Right lung (tissue), 5 donors: ENCODE measurements around the gene CUEDC2. TPM values are rescaled to one million over a fixed set of nuclear protein-coding genes. Genes with fewer than 3 reads are reported as not detected.
"Not testable (repeated sequence)": the region's sequence is repeated elsewhere in the genome, so short reads cannot be mapped to it uniquely, and the experiment has no call there.

ENCODE experiments used
- DNase-seq, 2 donors: peaks; one replicate each; pipeline ENCODE4 v3.0.0-alpha.2; 2013
- polyA plus RNA-seq, 5 donors: library from polyadenylated mRNA; unstranded; fragments of 120-200 nt; gene quantifications; one replicate each; pipeline versions ENCODE4 v1.2.1 to v1.2.3, GENCODE V29; 2013; ENCODE audit warnings: inconsistent platforms in 1 of 5, low replicate concordance in 1 of 5; ENCODE audit not compliant: insufficient read length in 5 of 5, insufficient read depth in 1 of 5

Gene CUEDC2
- polyA plus RNA-seq, 5 donors = 58.7 to 90.0 (median 70.6) TPM

GRCh38 chr10:102457591-102458150 is 25.3 kb upstream of the CUEDC2 start:
- DNase-seq = no peak

- no peak for DNase-seq
Measured at GRCh38 chr10:102455893-102456471, 23.6 kb upstream of the CUEDC2 start.

GRCh38 chr10:102454662-102455487 is 22.5 kb upstream of the CUEDC2 start:
- DNase-seq = not testable (repeated sequence)

GRCh38 chr10:102453502-102453901 is 21.1 kb upstream of the CUEDC2 start:
- no peak for DNase-seq

GRCh38 chr10:102452672-102453340 is 20.4 kb upstream of the CUEDC2 start:
- no peak for DNase-seq

GRCh38 chr10:102451105-102451969 is 19.0 kb upstream of the CUEDC2 start, which contains the start of gene C10orf95:
C10orf95 (minus strand) TSS chr10:102451543; CDS start chr10:102451093, 450 bp downstream.
- DNase-seq = no peak

GRCh38 chr10:102450374-102451104 is 18.2 kb upstream of the CUEDC2 start:
- DNase-seq = peak; percentile 81 to 87

GRCh38 chr10:102450124-102450373 is 17.7 kb upstream of the CUEDC2 start:
- DNase-seq = no peak

- DNase-seq = no peak
Measured at GRCh38 chr10:102449321-102450123, 17.1 kb upstream of the CUEDC2 start.

- no peak for DNase-seq
Measured at GRCh38 chr10:102444851-102445250, 12.5 kb upstream of the CUEDC2 start.

GRCh38 chr10:102438374-102438773 is 6.0 kb upstream of the CUEDC2 start:
- no peak for DNase-seq

GRCh38 chr10:102437515-102437914 is 5.1 kb upstream of the CUEDC2 start:
- DNase-seq = no peak

- DNase-seq = no peak
Measured at GRCh38 chr10:102436312-102436711, 3.9 kb upstream of the CUEDC2 start.

- no peak for DNase-seq
Measured at GRCh38 chr10:102435529-102436233, 3.3 kb upstream of the CUEDC2 start.

- no peak for DNase-seq
Measured at GRCh38 chr10:102435133-102435497, 2.7 kb upstream of the CUEDC2 start.

- DNase-seq = no peak
Measured at GRCh38 chr10:102434394-102435132, 2.2 kb upstream of the CUEDC2 start.

GRCh38 chr10:102433619-102434046 is 1.3 kb upstream of the CUEDC2 start:
- DNase-seq = no peak

- DNase-seq = no peak
Measured at GRCh38 chr10:102431452-102432124, 786 bp downstream of the CUEDC2 start.
